ENCODE data around the gene LRP10. TPM values are rescaled to one million over a fixed set of nuclear protein-coding genes. Genes with fewer than 3 reads are reported as not detected.

The LRP10 gene
- total RNA-seq, 1 donor from 2014 or later, result 34.8 TPM

- TF ChIP-seq CTCF (IDR thresholded peaks at IDR 0.05; ENCODE audit: insufficient read depth, low read length, severe bottlenecking), result no peak
- no peak for FAIRE-seq
- Histone ChIP-seq H3K27me3 (ENCODE audit: control insufficient read depth, insufficient read depth, low read length) (no peaks in the 10 kb centered on the region), H3K36me3 (ENCODE audit: control insufficient read depth, insufficient read depth, low read length) (peaks cover 7% of the 10 kb centered on the region), H3K4me3 (ENCODE audit: low read depth, low read length) (no peak overlapping the region)
- DNase-seq (ENCODE audit: low read depth), result no peak
Measured at GRCh38 chr14:22915886-22916521, 44.5 kb downstream of the LRP10 start.

- Histone ChIP-seq H3K27me3 (ENCODE audit: control insufficient read depth, insufficient read depth, low read length) (no peaks in the 10 kb centered on the region), H3K4me3 (ENCODE audit: low read depth, low read length) (peak within 1 kb of the TSS; percentile 61), H3K36me3 (ENCODE audit: control insufficient read depth, insufficient read depth, low read length) (peaks cover 24% of the 10 kb centered on the region)
- DNase-seq (ENCODE audit: low read depth) (peak; percentile 100), FAIRE-seq (no peak)
- TF ChIP-seq CTCF (IDR thresholded peaks at IDR 0.05; ENCODE audit: insufficient read depth, low read length, severe bottlenecking), result no peak
Measured at GRCh38 chr14:22918804-22919600, 47.5 kb downstream of the LRP10 start, which contains the start of gene RBM23. Gene RBM23 (minus strand): TSS chr14:22919149.

- FAIRE-seq, result no peak
- TF ChIP-seq CTCF (IDR thresholded peaks at IDR 0.05; ENCODE audit: insufficient read depth, low read length, severe bottlenecking), result no peak
- Histone ChIP-seq H3K36me3 (ENCODE audit: control insufficient read depth, insufficient read depth, low read length) (peaks cover 28% of the 10 kb centered on the region), H3K27me3 (ENCODE audit: control insufficient read depth, insufficient read depth, low read length) (no peaks in the 10 kb centered on the region), H3K4me3 (ENCODE audit: low read depth, low read length) (no peak overlapping the region)
- no peak for DNase-seq (ENCODE audit: low read depth)
Measured at GRCh38 chr14:22919601-22919921, 48.0 kb downstream of the LRP10 start.

- H3K27me3 ChIP-seq (ENCODE audit: control insufficient read depth, insufficient read depth, low read length), result no peaks in the 10 kb centered on the region
- H3K4me3 ChIP-seq (ENCODE audit: low read depth, low read length), result no peak overlapping the region
- DNase-seq (ENCODE audit: low read depth), result no peak
- FAIRE-seq, result no peak
- TF ChIP-seq CTCF (IDR thresholded peaks at IDR 0.05; ENCODE audit: insufficient read depth, low read length, severe bottlenecking), result no peak
- peaks cover 31% of the 10 kb centered on the region for H3K36me3 ChIP-seq (ENCODE audit: control insufficient read depth, insufficient read depth, low read length)
Measured at GRCh38 chr14:22920697-22921096, 49.2 kb downstream of the LRP10 start.

- H3K4me3 ChIP-seq (ENCODE audit: low read depth, low read length), result no peak overlapping the region
- TF ChIP-seq CTCF (IDR thresholded peaks at IDR 0.05; ENCODE audit: insufficient read depth, low read length, severe bottlenecking), result no peak
- no peaks in the 10 kb centered on the region for H3K27me3 ChIP-seq (ENCODE audit: control insufficient read depth, insufficient read depth, low read length)
- peaks cover 35% of the 10 kb centered on the region for H3K36me3 ChIP-seq (ENCODE audit: control insufficient read depth, insufficient read depth, low read length)
- FAIRE-seq (no peak), DNase-seq (ENCODE audit: low read depth) (no peak)
Measured at GRCh38 chr14:22922294-22922693, 50.8 kb downstream of the LRP10 start.

Measured in bronchial epithelial cell (primary cell).